Mucosa of descending colon (tissue), 3 donors: ENCODE data around the gene PTPN1. TPM values are rescaled to one million over a fixed set of nuclear protein-coding genes. Genes with fewer than 3 reads are reported as not detected.
"Not testable (repeated sequence)": the region's sequence is repeated elsewhere in the genome, so short reads cannot be mapped to it uniquely, and the experiment has no call there.

Experiments used
- ATAC-seq: fragments of 200-7000 bp; cut with Tn5 transposase; one replicate; pipeline ENCODE4 v1.9.1; 2020; ENCODE audit warnings: mild to moderate bottlenecking, moderate library complexity
- DNase-seq, 3 donors: peaks; one replicate each; pipeline ENCODE4 v3.0.0-alpha.2; 2020
- H3K36me3 ChIP-seq: fragments of 200-600 bp; one replicate; pipeline ENCODE4 v1.8.0; 2021; ENCODE audit warnings: low read depth, mild to moderate bottlenecking
- H3K4me1 ChIP-seq: fragments of 200-600 bp; one replicate; pipeline ENCODE4 v1.8.0; 2021; ENCODE audit warnings: low read depth, mild to moderate bottlenecking
- H3K4me3 ChIP-seq: fragments of 200-600 bp; one replicate; pipeline ENCODE4 v1.8.0; 2021; ENCODE audit warnings: mild to moderate bottlenecking
- H3K9me3 ChIP-seq: fragments of 200-600 bp; one replicate; pipeline ENCODE4 v1.8.0; 2021; ENCODE audit warnings: mild to moderate bottlenecking
- CTCF ChIP-seq: fragments of 200-600 bp; IDR thresholded peaks from one replicate; pipeline ENCODE4 v1.8.0; 2022; ENCODE audit warnings: antibody characterized with exemption, mild to moderate bottlenecking
- intact Hi-C, 2 donors: fragments of 100-400 bp; cut with DNase I in 1 of 2; cut with micrococcal nuclease in 1 of 2; formaldehyde crosslinking; loops; one replicate each; pipeline versions ENCODE4 v1.11.0 to v1.11.1; 2022; cut with DNase I, micrococcal nuclease
- total RNA-seq, 3 donors: library from RNA; stranded (reverse); fragmentation: NEBNext Ultra II Directional in 2 of 3; extraction: Animal tissue kit (Norgen Biotek cat#: 25700) in 2 of 3; gene quantifications; one replicate each; pipeline versions ENCODE4 v1.2.1 to v1.2.4, GENCODE V29; 2021 to 2023
- donor health status: DM: no; HTN: no; CAD: no; lungs with moderate emphysema.
- donor health status: DM: no; HTN: no; CAD: no.
- donor health status: DM: no; HTN: yes; CAD: no.

The PTPN1 gene
- total RNA-seq, 3 donors from 2014 or later = 33.2 to 35.1 (median 33.4) TPM

GRCh38 chr20:50536333-50536732 lies 26.1 kb downstream of the PTPN1 start:
- no peak for DNase-seq
- no peaks in the 10 kb centered on the region for H3K36me3 ChIP-seq
- TF ChIP-seq CTCF = no peak
- ATAC-seq = peak; percentile 63
- H3K9me3 ChIP-seq = no peaks in the 10 kb centered on the region
- intact Hi-C loops = no loop called here
- H3K4me3 ChIP-seq = no peak overlapping the region
- H3K4me1 ChIP-seq = peaks cover 42% of the 10 kb centered on the region

- DNase-seq (no peak), ATAC-seq (no peak)
- Histone ChIP-seq H3K36me3 (no peaks in the 10 kb centered on the region), H3K4me3 (no peak overlapping the region), H3K4me1 (peaks cover 30% of the 10 kb centered on the region), H3K9me3 (no peaks in the 10 kb centered on the region)
- TF ChIP-seq CTCF = no peak
- intact Hi-C loops = no loop called here
Observed at GRCh38 chr20:50537546-50538201, 27.5 kb downstream of the PTPN1 start.

GRCh38 chr20:50538276-50538675 lies 28.1 kb downstream of the PTPN1 start:
- no peaks in the 10 kb centered on the region for H3K9me3 ChIP-seq
- ATAC-seq (peak; percentile 14), DNase-seq (no peak)
- no peaks in the 10 kb centered on the region for H3K36me3 ChIP-seq
- H3K4me3 ChIP-seq = no peak overlapping the region
- peaks cover 30% of the 10 kb centered on the region for H3K4me1 ChIP-seq
- TF ChIP-seq CTCF = no peak
- intact Hi-C loops = no loop called here

- peaks cover 27% of the 10 kb centered on the region for H3K4me1 ChIP-seq
- H3K9me3 ChIP-seq, DNase-seq, ATAC-seq, intact Hi-C loops, H3K36me3 ChIP-seq, H3K4me3 ChIP-seq: not testable (repeated sequence)
Observed at GRCh38 chr20:50539798-50540197, 29.6 kb downstream of the PTPN1 start.

GRCh38 chr20:50540620-50541605 lies 30.7 kb downstream of the PTPN1 start:
- ATAC-seq (no peak), DNase-seq (no peak)
- no peak for TF ChIP-seq CTCF
- intact Hi-C loops = no loop called here
- peaks cover 27% of the 10 kb centered on the region for H3K4me1 ChIP-seq
- H3K4me3 ChIP-seq = no peak overlapping the region
- no peaks in the 10 kb centered on the region for H3K36me3 ChIP-seq
- no peaks in the 10 kb centered on the region for H3K9me3 ChIP-seq

GRCh38 chr20:50541606-50542041 lies 31.4 kb downstream of the PTPN1 start:
- intact Hi-C loops = no loop called here
- peak; percentile 59 for ATAC-seq
- peaks cover 20% of the 10 kb centered on the region for H3K4me1 ChIP-seq

More at GRCh38 chr20:50541606-50542041, 31.4 kb downstream of the PTPN1 start:
- no peak for TF ChIP-seq CTCF
- no peaks in the 10 kb centered on the region for H3K9me3 ChIP-seq
- DNase-seq = no peak
- H3K36me3 ChIP-seq = no peaks in the 10 kb centered on the region
- no peak overlapping the region for H3K4me3 ChIP-seq
